Left cardiac atrium (tissue), 4 donors: ENCODE data around the gene LYRM4. TPM values are rescaled to one million over a fixed set of nuclear protein-coding genes. Genes with fewer than 3 reads are reported as not detected.

ENCODE experiments used
- ATAC-seq, 2 donors: fragments of 200-7000 bp; cut with Tn5 transposase; one replicate each; pipeline ENCODE4 v1.9.1; 2020; ENCODE audit warnings: mild to moderate bottlenecking in 2 of 2, moderate library complexity in 2 of 2
- DNase-seq: peaks from one replicate; pipeline ENCODE4 v3.0.0-alpha.2; 2020
- intact Hi-C, 2 donors: fragments of 100-400 bp; cut with DNase I; formaldehyde crosslinking; loops; one replicate each; pipeline versions ENCODE4 v1.14.1 to v1.15.1; 2022 to 2023
- total RNA-seq, 2 donors: library from RNA; stranded (reverse); fragmentation: NEBNext Ultra II Directional; extraction: Animal tissue kit (Norgen Biotek cat#: 25700); gene quantifications; one replicate each; pipeline ENCODE4 v1.2.1, GENCODE V29; 2021
- donor health status: DM: no; HTN: yes; CAD: no.
- donor health status: DM: no; HTN: yes; CAD: no; lungs with severe emphysema.
- donor health status: DM: yes; HTN: yes; CAD: no.
- donor health status: Dilated cardiomyopathy.

Gene LYRM4
- total RNA-seq, 2 donors from 2014 or later = 19.2 to 21.7 TPM

DNA sequence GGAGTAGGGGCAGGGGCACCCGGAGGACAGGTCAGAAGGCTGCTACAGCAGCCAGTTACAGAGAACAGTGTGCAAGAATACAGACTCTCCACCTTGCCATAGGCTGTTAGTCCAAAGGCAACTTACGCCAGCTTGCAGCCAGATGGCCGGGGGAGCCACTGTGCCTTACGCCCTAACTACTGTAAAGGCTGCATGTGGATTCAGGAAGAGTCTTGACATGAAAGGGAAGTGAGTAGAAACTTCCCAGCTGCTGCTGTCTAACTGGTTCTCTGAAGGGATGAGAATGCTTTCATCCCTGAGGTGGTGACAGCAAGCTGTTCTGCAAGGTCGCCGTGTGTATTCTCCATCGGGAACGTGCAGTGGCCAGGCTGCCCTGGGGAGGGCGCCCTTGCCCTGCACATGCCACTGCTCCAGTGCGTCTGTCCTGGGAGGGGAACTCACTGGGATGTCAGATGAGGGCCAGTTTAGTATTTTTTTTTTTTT is 46.1 kb downstream of the LYRM4 start:
- peak; percentile 85 to 92 for ATAC-seq
- intact Hi-C loops = loop anchor here (2.0 to 10.0 kb wide), 2 partner anchors 70 to 72 kb away; no protein-coding TSS in a partner anchor
- DNase-seq = peak; percentile 28

DNA sequence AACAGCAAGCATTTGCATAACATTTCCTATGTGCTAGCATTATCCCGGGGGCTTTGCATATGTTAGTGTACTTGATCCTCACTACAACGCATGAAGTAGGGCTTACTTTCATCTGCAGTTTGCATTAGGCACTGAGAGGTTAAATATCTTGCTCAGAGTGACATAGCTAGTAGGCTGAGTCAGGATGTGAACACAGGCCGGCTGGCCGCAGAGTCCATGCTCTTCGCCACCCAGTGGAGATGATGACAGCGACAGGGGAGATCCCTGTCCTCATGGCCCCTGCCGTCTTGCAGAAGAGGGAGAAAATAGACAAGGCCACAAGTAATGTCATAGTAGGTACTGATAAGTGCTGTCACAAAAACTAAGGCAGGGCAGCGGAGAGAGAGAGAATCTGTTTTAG is 46.9 kb downstream of the LYRM4 start:
- ATAC-seq (peak; percentile 84 to 94), DNase-seq (no peak)
- intact Hi-C loops = loop anchor here (2.0 to 10.0 kb wide), 2 partner anchors 69 to 71 kb away; no protein-coding TSS in a partner anchor

DNA sequence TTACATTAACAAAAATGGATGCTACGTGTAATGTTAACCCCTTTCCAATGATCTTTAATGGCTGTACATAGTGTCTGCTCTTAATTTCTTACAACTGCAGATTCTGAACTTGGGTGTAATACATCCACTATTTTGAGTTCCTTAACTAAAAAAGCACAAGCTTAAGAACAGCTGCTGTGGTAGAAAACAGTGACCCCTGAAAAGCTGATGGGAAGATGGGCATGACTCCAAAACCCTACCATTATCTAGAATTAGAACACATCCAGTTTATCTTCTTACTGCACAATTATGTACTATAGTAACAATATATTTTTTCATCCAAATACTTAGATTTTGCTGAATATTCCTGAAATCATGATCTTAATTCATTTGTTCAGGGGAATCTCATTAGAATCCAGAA is 49.3 kb downstream of the LYRM4 start:
- no peak for DNase-seq
- ATAC-seq = no peak
- intact Hi-C loops = loop anchor here in 1 of 2 donors (10.0 kb wide), 1 partner anchor 67 kb away; no protein-coding TSS in a partner anchor

DNA sequence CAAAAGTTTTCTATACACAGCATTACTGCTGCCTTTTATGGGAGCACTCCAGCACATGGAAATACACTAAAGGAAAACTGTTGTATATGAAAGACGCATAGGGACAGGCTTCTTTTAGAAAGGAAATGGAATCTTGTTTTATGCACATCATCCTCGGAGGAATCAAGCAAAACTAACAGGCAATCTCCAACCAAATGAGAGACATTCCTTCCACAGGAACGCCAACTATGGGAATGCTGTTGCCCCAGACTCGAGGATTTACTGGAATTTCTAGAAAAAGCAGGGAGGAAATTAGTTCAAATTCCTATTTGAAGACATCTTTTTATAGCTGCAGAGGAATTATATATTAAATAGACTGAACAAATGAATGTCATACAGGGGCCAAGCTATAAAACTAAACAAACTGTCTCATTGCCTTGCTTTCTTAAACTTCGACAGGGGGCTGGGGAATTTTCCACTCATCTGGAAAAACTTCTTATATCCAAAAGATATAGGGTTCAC is 52.2 kb downstream of the LYRM4 start:
- intact Hi-C loops = no loop called here
- no peak for DNase-seq
- no peak for ATAC-seq

DNA sequence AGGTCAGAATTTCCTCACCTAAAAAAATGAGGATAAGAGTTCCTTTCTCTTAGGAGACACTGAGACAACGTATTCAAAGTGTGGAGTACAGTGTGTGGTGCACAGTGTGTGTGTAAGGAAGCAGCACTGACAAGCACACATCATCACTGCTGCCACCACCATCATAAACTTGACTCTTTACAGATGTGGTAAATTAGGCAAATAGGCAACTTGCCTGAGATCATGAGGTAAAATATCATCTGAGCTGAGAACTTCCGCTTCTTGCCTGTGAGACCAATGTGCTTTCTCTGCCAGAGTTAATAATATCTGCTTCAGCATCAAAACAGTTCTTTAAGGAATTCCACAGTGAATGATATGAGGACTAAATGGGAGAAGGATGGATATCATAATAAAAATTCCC is 52.7 kb downstream of the LYRM4 start:
- ATAC-seq = no peak
- no peak for DNase-seq
- intact Hi-C loops = no loop called here

DNA sequence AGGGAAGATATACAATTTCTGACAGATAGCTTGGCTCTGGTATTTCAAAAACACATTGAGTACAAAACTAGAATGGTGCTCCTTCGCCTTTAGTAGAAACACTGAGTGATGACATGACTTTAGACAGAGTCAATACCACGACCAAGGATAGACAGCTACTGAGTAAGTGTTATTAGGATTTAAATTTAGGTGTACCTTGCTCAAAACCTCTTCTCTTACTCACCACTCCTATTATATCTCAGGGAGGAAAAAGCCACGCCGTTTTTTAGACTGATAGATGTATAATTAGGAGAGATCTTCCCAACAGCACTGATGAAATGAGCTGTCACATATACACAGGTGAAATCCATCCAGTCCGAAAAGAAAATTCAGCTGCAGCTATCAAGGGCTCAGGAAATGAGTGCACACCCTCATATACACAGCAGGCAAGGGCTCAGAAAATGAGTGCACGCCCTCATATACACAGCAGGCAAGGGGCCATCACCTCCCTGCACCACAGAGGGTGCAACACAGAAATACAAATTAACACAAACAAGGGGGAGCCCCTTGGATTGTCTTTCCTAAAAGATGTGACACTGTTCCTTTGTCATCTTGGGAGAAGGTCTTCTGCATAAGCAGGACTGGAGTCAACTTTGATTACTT is 53.7 kb downstream of the LYRM4 start:
- no peak for ATAC-seq
- intact Hi-C loops = no loop called here
- DNase-seq = no peak

DNA sequence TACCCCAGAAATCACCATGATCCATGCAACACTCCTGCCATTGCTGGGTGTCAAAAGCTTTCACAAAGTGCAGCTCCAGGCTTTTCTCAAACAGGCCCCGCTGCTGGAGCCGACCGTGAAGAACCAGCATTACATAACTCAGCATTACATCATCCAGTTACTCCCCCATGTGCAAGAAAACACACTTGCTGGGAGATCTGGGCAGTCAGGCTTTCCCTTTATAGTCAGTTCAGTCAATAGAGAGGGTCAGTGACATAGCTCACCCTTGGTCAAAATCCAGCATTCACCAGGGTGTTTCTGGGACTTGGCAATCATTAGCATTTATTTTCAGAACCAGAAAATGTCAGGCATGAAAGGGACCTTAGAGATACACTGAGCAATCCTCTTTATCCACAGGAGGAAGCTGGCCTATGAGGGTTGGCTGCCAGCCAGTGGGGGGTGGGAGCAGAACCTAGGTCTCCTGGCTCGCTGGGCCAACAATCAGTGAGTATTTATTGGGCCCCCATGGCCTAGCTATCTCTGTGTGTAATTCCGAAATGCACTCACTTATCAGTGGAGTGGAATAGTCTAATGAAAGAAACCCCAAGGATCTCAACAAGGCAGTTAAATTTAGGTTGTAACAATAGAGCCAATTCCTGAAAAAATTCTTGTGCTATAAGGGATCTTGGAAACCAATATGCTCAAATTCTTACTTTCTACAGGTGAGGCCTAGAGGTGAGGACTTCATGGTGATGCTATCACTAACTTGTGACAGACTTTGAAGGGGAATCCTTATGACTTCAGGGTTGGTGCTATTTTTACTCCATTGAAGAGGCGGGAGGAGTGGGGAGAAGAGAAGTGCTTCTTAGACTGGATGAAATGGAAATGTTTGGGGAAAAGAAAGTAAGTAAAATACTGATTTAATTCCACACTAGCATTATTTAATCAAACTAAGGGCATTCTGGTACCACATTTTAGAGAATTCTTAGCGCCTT is 54.6 kb downstream of the LYRM4 start:
- ATAC-seq (peak; percentile 92), DNase-seq (peak; percentile 76)
- intact Hi-C loops = no loop called here

DNA sequence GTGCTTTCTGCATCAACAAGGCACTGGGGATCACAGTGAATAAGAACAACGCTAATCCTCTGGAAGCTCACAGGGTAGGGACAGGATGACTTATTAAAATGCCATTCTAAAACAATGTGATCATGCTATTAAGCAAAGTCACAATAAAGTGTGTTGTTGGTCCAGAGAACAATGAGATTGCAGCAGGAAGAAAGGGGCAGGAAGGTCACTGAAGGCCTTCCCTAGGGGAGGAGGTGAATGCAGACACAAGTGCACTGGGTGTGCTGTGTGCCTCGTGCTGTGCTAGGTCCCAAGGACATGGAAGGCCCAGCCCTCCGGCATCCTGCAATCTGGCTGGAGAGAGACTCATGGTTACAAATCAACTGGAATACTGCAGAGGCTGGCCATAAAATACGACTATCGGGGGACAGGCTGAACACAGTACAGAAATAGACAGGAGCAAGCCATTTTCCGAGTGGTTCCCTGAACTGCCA is 55.7 kb downstream of the LYRM4 start:
- no peak for DNase-seq
- intact Hi-C loops = no loop called here
- ATAC-seq = peak in 1 of 2 donors; percentile 29

DNA sequence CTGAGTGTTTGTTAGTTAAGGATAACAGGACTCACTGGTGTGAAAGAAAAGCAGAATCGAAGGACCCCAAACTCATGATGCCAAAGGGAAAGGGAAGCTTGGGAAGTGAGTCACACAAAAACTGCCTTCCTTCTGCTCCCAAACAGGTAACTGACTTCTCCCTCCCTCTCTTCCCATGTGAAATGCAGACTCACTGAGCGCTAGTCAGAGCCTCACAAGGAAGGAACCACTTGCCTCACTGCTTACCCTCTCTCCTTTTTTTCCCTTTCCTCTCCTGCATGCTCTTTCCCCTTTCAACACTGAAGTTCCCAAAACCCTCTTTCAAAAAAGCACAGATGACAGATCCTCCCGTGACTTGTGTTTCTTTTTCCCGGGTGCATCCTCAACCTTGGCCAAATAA is 56.4 kb downstream of the LYRM4 start:
- ATAC-seq (no peak), DNase-seq (no peak)
- intact Hi-C loops = no loop called here

DNA sequence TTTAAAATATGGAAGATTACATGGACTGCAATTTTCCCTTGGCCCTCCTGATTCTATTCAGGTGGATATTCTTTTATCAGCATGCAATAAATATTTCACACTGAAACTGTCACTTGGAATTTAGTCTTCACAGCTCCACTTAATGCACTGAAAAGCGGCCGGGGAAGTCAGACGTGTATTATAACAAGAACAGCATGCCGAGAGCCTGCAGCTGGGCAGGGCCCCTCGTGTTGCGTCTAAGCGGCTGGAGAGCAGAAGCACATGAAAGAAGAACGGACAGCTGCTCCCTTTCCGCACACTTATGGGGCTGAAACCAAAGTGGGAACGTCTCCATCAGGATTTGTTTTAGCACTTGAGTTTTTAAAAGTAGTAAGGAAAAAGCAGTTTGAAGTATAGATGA is 57.2 kb downstream of the LYRM4 start:
- DNase-seq (peak; percentile 26), ATAC-seq (no peak)
- intact Hi-C loops = no loop called here

DNA sequence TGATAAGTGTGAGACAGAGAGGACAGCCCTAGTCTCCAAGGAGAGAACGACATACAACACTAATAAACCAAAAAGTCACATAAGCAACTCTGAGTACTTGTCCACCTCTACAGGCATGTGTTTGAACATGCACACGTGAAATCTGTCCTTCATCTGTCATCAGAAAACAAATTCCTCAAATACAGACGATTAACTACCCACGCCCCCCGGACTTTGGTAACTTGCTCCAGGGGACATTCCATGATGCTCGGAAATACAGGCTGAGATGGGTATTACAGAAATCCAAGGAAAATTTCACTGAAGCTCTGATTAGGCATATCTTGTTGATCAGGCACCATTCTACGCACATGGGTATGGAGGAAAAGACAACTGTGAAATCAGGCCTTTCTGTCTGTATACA is 57.8 kb downstream of the LYRM4 start:
- DNase-seq (no peak), ATAC-seq (no peak)
- intact Hi-C loops = no loop called here

DNA sequence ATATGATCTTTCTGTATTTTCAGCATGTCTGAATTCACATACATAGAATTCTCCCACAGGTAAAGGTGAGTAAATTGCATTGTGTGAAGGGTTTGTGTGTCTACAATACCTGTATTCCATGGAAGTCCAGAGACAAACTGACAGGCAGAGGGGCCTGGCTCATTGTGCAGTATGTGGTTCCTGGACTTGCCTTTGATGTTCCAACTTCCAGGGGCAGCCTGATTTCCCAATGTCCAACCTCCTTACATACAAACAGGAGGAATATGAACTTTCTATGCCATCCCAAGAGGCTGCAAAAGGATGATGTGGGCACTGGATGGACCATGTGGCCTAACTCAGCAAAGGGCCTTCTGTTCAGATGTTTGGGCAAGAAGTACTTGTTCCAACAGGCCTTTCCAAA is 58.5 kb downstream of the LYRM4 start:
- ATAC-seq = no peak
- intact Hi-C loops = no loop called here
- DNase-seq = no peak

DNA sequence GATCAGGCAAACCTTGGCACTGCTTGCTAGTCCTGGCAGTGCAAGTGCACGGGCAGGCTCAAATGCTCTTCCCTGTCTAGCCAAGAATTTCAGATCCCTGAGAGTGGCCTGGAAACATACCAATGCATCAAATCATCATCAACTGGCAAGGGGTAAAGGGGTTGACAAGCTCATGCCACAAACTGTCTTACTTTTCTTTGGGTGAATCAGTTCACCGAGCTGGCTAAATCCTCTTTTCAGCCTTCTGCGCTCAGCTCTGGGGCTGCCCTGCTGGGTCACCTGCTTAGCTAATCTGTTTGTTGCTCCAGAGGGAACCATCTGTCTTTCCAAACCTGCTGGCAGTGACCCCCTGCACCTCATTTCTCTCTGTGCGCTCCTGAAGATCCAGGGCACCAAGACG is 59.5 kb downstream of the LYRM4 start:
- intact Hi-C loops = no loop called here
- ATAC-seq = peak in 1 of 2 donors; percentile 56
- DNase-seq = no peak

DNA sequence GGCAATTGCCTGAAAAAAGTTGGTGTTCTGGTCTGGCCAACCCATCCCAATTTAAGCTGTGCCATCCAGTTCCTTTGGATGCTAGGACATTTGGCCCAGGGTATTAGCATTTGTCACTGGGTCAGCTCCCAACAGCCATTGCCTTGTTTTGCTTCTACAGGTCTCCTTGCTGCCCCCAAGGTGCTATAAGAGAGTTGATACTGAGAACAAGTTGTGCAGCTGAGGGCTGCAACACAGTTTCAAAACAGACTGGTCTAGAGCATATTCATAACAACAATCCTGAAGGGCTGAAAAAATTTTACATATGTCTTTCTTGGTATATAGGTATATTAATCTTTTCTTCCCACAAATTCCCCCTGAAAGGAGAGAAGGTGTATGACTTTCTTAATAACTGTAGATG is 61.0 kb downstream of the LYRM4 start:
- intact Hi-C loops = no loop called here
- ATAC-seq = no peak

DNA sequence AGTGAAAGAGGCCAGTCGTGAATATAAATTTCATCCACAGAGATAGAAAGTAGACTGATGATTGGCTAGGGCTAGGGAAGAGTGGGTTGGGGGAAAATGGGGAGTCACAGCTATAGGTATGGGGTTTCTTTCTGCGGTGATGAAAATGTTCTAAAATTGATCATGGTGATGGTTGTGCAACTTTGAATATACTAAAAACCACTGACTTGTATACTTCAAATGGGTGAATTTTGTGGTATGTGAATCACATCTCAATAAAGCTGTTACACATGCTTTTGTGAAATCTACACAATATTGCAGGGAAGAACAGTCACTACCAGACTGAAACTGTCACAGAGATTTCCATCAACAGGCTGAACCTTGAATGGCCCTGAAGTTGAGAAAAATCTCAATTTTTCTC is 61.5 kb downstream of the LYRM4 start:
- DNase-seq = no peak
- no peak for ATAC-seq
- intact Hi-C loops = no loop called here

More for the DNA sequence above, 61.0 kb downstream of the LYRM4 start:
- DNase-seq = no peak

DNA sequence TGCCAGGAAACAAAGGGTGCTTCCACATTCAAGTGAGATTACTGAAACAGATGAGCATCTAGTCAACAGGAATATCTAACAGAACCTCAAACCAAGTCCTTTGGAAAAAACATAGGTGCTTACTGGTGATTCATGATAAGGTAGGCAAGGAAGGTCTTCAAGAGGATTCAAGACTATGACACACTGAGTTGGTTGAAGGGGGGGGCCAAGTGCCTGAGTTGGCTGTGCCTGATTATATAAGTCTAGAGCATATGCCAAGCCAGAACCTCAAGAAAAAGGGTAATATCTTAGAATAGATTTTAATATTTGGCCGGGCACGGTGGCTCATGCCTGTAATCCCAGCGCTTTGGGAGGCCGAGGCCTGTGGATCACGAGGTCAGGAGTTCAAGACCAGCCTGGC is 63.7 kb downstream of the LYRM4 start:
- intact Hi-C loops = no loop called here
- ATAC-seq = no peak
- DNase-seq = no peak

DNA sequence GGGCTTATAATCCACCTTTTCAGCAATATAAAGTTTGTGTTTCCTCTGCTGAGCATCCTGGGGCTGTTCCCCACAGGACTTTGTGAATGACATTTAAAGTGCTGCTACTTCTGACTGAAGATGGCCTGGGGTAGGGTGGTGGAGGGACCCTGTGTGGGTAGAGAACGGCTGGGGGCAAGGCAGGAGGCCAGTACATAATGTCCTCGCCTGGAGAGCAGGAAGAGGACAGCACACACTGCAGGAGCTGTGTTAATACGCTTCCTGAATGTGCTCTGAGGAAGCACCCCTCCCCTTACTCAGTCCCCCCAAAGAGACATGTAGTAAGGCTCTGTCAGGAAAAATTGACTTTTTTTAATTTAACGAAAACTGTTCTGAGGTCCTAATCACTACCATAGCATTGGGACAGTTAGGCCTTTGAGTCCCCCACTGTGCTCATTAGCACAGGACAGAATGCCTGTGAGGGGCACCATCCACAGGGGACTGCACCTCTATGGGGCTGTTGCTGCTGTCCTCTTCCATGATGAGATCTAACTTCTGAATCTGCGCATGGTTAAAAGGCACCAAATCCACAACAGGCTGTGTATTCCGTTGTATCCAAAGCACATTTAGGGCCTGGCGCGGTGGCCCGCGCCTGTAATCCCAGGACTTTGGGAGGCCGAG is 68.5 kb downstream of the LYRM4 start:
- intact Hi-C loops = no loop called here
- ATAC-seq = no peak
- DNase-seq = no peak

DNA sequence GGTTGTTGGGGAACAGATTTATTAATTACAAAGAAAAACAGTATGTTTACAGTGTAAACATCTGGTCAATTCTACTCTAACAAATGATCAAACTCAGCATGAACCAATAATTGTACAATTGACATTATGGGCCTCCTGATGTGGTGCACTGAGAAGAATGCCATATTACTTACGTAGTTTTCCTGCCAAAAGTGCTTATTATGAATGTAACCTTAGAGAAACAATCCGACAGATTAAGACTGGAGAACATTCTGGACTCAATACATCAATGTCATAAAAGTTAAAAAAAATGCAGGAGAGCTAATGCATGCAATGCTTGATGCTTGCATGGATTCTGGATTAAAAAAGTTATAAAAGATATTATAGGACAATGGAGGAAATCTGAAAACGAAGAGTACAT is 69.0 kb downstream of the LYRM4 start:
- intact Hi-C loops = no loop called here
- no peak for DNase-seq
- no peak for ATAC-seq

DNA sequence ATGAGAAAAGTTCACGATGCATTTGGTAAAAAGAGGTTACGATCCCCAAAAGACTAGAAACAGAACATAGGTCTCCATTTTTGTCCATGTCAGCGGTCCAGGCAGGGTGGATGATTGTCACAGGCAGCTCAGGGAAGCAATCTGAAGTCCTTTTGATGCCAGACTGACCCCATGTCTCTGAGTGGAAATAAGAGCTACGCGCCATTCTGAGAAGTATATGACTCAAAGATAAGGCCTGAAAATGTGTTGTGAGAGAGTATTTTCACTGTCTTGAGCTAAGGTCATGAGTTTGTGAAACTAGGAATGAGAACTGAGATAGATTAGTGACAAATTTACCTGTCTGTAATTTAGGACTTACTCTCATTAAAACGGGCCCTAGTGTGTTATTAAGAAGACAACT is 69.5 kb downstream of the LYRM4 start:
- no peak for DNase-seq
- intact Hi-C loops = no loop called here
- ATAC-seq = no peak
